ENCODE measurements around the gene IMPDH2. TPM values are rescaled to one million over a fixed set of nuclear protein-coding genes. Genes with fewer than 3 reads are reported as not detected.

Gene IMPDH2
- total RNA-seq, 1 experiment from 2014 or later, result 202 TPM

GRCh38 chr3:48980295-48980694 is 48.9 kb downstream of the IMPDH2 start:
- DNase-seq (ENCODE audit: low read depth), result no peak

- DNase-seq (ENCODE audit: low read depth), result no peak
Measured at GRCh38 chr3:48979451-48979850, 49.7 kb downstream of the IMPDH2 start.

Other genes with a start within 250 kb of the IMPDH2 start
- gene PRKAR2A, start 181.5 kb downstream of the IMPDH2 start, total RNA-seq (2014; rRNA removed; shearing (Covaris generic)), result 24.1 and 25.7 TPM in 2 replicates
- 17.6 and 20.5 TPM in 2 replicates for gene SLC25A20, start 130.5 kb downstream of the IMPDH2 start, total RNA-seq (2014; rRNA removed; shearing (Covaris generic))
- 84.5 and 112 TPM in 2 replicates for gene ARIH2, start 110.6 kb downstream of the IMPDH2 start, total RNA-seq (2014; rRNA removed; shearing (Covaris generic))
- 11.1 and 23.2 TPM in 2 replicates for gene P4HTM, start 39.2 kb downstream of the IMPDH2 start, total RNA-seq (2014; rRNA removed; shearing (Covaris generic))
- gene WDR6, start 22.0 kb downstream of the IMPDH2 start, total RNA-seq (2014; rRNA removed; shearing (Covaris generic)), result 32.6 and 33.3 TPM in 2 replicates
- 36.2 and 47.6 TPM in 2 replicates for gene DALRD3, start 10.8 kb downstream of the IMPDH2 start, total RNA-seq (2014; rRNA removed; shearing (Covaris generic))
- 60.1 and 65.4 TPM in 2 replicates for gene NDUFAF3, start 7.3 kb downstream of the IMPDH2 start, total RNA-seq (2014; rRNA removed; shearing (Covaris generic))
- gene QRICH1, start 64.7 kb upstream of the IMPDH2 start, total RNA-seq (2014; rRNA removed; shearing (Covaris generic)), result 42.9 and 51.8 TPM in 2 replicates
- 129 and 160 TPM in 2 replicates for gene QARS1, start 75.4 kb upstream of the IMPDH2 start, total RNA-seq (2014; rRNA removed; shearing (Covaris generic))
- gene USP19, start 91.4 kb upstream of the IMPDH2 start, total RNA-seq (2014; rRNA removed; shearing (Covaris generic)), result 46.5 and 82.0 TPM in 2 replicates
- 30.2 and 40.1 TPM in 2 replicates for gene LAMB2, start 103.7 kb upstream of the IMPDH2 start, total RNA-seq (2014; rRNA removed; shearing (Covaris generic))
- gene CCDC71, start 136.9 kb upstream of the IMPDH2 start, total RNA-seq (2014; rRNA removed; shearing (Covaris generic)), result 18.6 and 21.2 TPM in 2 replicates
- 2.1 and 3.2 TPM in 2 replicates for gene KLHDC8B, start 142.2 kb upstream of the IMPDH2 start, total RNA-seq (2014; rRNA removed; shearing (Covaris generic))
- 0.74 and 0.86 TPM in 2 replicates for gene C3orf62, start 247.8 kb upstream of the IMPDH2 start, total RNA-seq (2014; rRNA removed; shearing (Covaris generic))